KG1 (cell line): ENCODE data around the gene IGSF21.
"Not testable (repeated sequence)": the region's sequence is repeated elsewhere in the genome, so short reads cannot be mapped to it uniquely, and the experiment has no call there.

ENCODE experiments used
- DNase-seq: peaks from one replicate; lab custom pipeline; 2025; lab: John Stamatoyannopoulos, UW

IGSF21 gene

GRCh38 chr1:18145851-18146618 lies 38.4 kb downstream of the IGSF21 start:
- no peak for DNase-seq

DNA sequence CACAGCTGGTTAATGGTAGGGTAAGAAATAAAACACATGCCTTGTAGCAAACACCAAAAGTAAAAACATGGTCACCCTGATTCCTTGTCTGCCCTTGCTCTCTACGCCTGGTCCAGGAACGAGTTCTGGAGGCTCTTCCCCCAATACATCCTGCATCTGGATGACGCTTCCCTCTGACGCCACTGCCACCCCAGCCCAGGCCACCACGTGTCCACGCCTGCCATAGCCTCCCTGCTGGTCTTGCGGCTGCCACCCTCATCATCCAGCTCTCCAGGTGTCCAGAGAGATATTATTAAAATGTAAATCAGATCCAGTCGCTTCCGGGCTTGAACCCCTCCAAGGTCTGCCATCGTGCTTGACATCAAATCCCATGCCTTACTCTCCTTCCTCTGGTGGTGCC lies 39.3 kb downstream of the IGSF21 start:
- no peak for DNase-seq

GRCh38 chr1:18147672-18148071 lies 40.1 kb downstream of the IGSF21 start:
- no peak for DNase-seq

DNA sequence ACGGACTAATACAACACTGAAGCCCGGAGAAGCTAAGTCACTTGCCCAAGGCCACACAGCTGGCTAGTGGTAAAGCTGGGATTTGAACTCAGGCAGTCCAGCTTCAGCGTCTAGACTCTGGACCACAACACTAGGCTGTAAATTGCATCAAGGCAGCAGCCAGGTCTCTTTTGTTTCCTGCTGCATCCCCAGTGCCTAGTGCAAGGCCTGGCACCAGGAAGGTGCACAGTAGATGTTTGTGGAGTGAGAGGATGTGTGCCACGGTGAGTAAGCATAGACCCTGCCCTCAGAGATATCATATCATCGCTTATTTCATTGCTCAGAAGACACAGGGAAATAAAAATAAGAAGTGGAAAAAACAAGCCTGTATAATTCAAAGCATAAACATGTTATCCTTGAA lies 40.9 kb downstream of the IGSF21 start:
- no peak for DNase-seq

- no peak for DNase-seq
Measured at GRCh38 chr1:18149027-18149641, 41.5 kb downstream of the IGSF21 start.

GRCh38 chr1:18151436-18152122 lies 44.0 kb downstream of the IGSF21 start:
- no peak for DNase-seq

GRCh38 chr1:18154430-18155194 lies 47.0 kb downstream of the IGSF21 start:
- no peak for DNase-seq

GRCh38 chr1:18155881-18156385 lies 48.3 kb downstream of the IGSF21 start:
- DNase-seq, result no peak

- no peak for DNase-seq
Measured at GRCh38 chr1:18157352-18157751, 49.8 kb downstream of the IGSF21 start.

DNA sequence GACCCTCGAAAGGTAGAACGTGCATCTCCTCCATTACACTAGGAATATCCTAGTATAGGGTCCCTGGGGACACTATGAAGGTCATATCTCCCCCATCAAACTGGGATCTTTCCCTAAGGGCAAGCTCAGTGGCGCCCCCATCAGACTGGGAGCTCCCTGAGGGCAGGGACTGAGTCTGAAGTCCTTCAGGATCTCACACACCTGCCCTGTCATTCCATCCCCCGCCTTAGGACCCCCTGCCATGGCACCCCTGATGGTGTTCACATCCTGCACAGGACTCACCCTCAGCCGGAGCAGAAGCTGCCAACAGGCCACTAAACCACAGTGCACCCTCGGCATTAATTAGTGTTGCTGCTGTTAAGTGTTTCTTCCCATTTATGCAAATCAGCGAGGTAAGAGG lies 50.4 kb downstream of the IGSF21 start:
- no peak for DNase-seq

DNA sequence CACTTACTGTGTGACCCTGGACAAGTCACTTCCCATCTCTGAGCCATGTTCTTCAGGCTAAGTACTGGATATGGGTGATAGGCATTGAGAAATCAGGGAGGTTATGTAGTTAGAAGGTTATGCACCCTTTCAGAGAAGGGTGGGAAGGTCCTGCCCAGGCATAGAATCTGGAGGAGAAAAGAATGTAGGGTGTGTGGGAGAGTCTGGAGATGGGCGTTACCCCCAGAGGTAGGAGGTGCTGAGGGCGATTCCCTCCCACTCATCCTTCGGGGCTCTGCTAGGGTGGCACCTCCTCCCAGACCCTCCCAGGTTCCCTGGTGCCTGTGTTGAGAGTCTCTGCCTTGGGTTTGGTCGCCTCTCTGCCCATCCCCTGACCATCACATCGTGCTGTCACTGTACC lies 51.1 kb downstream of the IGSF21 start:
- no peak for DNase-seq

DNA sequence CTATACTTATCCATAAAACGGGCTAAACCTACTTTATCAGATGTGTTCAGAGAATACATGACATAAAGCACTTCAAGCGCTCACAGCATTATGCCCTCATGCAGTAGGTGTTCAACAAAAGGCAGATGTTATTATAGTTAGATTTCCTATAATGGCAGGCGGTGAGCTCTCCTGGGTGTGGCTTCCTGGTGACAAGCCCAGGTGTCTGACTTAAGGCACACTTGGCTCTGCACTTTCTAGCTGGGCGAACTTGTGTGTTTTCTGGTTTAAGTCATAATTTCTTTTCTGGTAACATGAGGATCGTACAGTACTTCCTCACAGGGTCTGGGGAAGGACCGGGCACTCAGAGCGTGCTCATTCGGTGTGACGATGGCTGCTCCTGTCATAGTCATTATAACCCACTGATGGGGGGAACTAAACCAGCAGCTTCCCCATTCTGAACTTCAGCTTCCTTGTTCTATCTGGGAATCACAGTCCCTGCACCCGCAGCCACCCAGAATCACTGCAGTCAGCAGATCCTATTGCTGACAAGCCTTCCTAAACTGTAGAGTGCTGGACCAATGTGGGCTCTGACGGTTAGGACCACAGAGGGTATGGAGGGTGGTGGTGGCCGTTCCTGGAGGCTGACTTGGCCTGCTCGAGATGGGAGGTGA lies 52.8 kb downstream of the IGSF21 start:
- DNase-seq, result no peak

DNA sequence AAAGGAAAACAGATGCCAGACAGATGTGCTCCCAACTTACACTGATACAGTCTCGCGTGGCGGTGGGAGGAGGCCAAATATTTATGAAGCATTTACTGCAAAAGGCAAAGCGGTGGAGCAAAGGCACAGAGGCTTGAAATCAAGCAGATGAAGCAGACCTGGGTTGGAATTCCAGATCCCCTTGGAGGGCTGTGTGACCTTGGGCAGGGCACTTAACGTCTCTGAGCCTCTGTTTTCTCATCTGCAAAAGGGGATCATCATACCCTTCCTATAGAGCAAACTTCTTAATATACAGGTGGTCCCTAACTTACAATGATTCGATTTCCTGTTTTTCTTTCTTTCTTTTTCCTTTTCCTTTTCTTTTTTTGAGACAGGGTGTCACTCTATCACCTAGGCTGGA lies 54.1 kb downstream of the IGSF21 start:
- no peak for DNase-seq

- DNase-seq, result not testable (repeated sequence)
Measured at GRCh38 chr1:18165640-18166039, 58.0 kb downstream of the IGSF21 start.

DNA sequence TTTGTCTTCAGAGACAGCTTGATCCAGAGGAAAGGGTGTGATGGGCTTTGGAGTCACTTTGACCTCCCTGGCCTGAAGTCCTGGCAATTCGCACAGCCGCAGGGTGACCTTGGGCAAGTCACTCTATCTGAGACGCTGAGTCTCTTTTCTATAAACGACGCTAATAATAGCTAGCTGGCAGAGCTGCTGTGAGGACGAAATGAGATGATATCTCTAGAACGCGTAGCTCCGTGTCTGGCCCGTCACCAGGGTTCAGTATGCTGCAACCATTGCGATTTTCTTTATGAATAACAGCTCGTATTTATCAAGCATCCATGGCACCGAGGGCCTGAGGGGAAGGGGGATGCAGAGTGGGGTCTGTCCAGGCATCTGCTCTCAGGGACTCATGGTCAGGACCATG lies 58.7 kb downstream of the IGSF21 start:
- DNase-seq, result no peak

DNA sequence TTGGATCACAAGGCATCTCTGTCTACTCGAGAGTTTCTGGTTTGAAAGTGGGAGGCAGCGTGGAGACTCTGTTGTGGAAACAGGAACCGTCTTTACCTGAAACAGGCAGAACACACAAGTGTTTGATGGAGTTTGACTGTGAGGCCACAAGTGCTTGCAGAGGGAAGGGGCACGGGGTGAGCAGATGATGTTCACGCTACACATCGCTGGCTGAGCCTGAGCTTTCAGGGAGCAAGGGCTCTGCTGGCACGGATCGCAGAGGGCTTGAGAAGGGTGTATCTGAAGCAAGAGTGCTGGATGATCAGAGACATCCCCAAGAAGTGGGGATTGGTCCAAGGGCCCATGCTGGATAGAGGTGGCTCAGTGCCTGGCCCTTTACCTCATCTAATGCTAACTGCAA lies 59.3 kb downstream of the IGSF21 start:
- DNase-seq, result no peak

- no peak for DNase-seq
Measured at GRCh38 chr1:18170444-18170843, 62.8 kb downstream of the IGSF21 start.

- DNase-seq, result no peak
Measured at GRCh38 chr1:18174037-18174436, 66.4 kb downstream of the IGSF21 start.

- DNase-seq, result no peak
Measured at GRCh38 chr1:18175051-18175450, 67.5 kb downstream of the IGSF21 start.

DNA sequence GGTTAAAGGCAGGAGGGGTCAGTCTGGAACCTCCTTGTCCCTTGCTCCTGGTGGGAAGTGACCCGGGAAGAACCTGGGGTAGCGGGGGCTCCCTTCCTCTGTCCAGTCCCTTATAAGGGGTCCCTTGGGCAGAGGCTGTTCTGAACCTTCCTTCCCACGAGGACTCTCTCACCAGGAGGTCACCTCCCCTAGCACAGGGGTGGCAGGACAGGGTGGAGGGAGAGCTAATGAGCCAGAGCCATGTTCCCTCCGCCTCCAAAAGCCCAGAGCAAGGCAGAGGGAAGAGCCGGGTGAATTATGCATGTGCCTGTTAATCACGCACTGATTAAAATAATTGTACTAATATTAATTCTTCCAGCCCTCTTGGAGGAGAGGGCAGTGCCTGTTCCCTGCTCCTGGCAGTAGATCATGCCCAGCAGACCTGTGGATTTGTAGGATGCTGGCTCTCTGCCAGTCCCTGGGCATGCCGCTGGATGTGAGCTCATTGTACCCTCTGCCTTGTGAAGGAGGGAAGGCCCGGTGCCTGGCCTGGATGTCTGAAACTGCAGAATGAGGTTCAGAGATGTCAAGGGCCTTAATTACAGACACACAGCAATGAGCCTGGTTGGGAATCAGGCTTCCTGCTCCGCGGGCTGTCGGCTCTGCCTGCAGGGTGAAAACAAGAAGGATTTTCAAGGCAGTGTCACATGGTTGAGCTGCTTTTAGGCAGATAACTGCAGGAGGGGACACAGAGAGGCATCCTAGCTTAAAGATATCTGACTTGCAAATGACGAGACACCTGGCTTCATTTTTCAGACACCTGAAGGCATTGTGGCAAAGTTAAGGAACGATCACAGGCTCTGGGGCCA lies 68.2 kb downstream of the IGSF21 start:
- no peak for DNase-seq

GRCh38 chr1:18176619-18177018 lies 69.0 kb downstream of the IGSF21 start:
- DNase-seq, result no peak
